NCI-H187 (cell line): ENCODE measurements around the gene PID1.

Experiments used
- DNase-seq, 2 experiments: peaks; one replicate each; lab custom pipeline; 2025; lab: John Stamatoyannopoulos, UW

The PID1 gene

DNA sequence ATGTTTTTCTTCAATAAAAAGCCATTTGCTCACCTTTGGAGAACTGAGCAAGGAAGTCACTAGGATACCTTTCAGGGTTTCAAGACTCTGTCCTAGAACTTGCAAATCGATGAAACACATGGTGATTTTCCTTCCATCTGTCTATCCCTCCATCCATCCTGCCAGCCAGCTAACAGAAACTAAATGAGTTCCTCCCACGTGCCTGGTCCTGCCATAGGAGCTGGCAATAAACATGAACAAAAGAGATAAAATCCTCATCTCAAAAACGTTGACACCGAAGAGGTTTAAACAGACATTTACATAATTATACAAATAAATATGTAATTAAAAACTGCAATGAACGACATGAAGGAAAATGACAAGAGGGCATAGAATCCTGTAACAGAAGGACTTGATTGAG, 249.0 kb downstream of the PID1 start:
- no peak for DNase-seq

- no peak for DNase-seq
These were observed 261.3 kb downstream of the PID1 start for GRCh38 chr2:229009816-229010215.

DNA sequence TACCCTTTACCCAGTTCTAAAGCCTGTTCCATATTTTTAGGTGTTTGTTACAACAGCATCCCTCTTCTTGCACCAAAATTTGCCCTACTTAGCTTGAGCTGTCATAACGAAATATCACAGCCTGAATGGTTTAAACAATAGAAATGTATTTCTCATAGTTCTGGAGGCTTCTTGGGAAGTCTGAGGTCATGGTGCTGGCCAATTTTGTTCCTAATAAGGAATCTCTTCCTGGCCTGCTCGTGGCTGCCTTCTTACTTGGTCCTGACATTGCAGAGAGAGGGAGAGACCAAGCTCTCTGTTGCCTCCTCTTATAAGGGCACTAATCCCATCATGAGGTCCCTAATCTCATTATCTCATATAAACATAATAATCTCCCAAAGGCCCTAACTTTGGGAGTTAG, 267.8 kb downstream of the PID1 start:
- DNase-seq, result no peak

- DNase-seq, result no peak
These were observed 269.9 kb downstream of the PID1 start for GRCh38 chr2:229001196-229001595.

GRCh38 chr2:228999326-228999725, 271.8 kb downstream of the PID1 start:
- no peak for DNase-seq

- no peak for DNase-seq
These were observed 282.3 kb downstream of the PID1 start for GRCh38 chr2:228988786-228989185.

GRCh38 chr2:228987441-228988155, 283.5 kb downstream of the PID1 start:
- DNase-seq, result no peak

- DNase-seq, result no peak
These were observed 284.1 kb downstream of the PID1 start for GRCh38 chr2:228986961-228987360.

- DNase-seq, result no peak
These were observed 287.4 kb downstream of the PID1 start for GRCh38 chr2:228983700-228984099.

GRCh38 chr2:228974169-228974568, 296.9 kb downstream of the PID1 start:
- no peak for DNase-seq
